RWPE1 (cell line): ENCODE measurements around the gene TAF9B.

Experiments
- CTCF ChIA-PET: fragments of 350-600 bp; sonication (Branson Sonifier 250); formaldehyde crosslinking; extraction: SDS; loops from one replicate; lab custom pipeline; 2021; lab: Yijun Ruan, JAX
- POLR2A ChIA-PET: fragments of 400-600 bp; formaldehyde crosslinking; extraction: SDS; loops from one replicate; lab custom pipeline; 2020; ENCODE audit warnings: antibody characterized with exemption; ENCODE audit not compliant: low non-redundant PET; lab: Yijun Ruan, JAX
- DNase-seq: peaks from one replicate; pipeline ENCODE4 v3.0.0; 2012; ENCODE audit warnings: low spot score
- H3K27ac ChIP-seq: fragments of 450-650 bp; 2 replicates; pipeline ENCODE4 v1.5.1; 2017
- TF ChIP-seq, protein P1 (sequence below): fragments of 450-650 bp; conservative IDR thresholded peaks from 2 replicates; pipeline ENCODE4 v1.5.1; 2017; ENCODE audit warnings: low read depth, mild to moderate bottlenecking

The TAF9B gene

DNA sequence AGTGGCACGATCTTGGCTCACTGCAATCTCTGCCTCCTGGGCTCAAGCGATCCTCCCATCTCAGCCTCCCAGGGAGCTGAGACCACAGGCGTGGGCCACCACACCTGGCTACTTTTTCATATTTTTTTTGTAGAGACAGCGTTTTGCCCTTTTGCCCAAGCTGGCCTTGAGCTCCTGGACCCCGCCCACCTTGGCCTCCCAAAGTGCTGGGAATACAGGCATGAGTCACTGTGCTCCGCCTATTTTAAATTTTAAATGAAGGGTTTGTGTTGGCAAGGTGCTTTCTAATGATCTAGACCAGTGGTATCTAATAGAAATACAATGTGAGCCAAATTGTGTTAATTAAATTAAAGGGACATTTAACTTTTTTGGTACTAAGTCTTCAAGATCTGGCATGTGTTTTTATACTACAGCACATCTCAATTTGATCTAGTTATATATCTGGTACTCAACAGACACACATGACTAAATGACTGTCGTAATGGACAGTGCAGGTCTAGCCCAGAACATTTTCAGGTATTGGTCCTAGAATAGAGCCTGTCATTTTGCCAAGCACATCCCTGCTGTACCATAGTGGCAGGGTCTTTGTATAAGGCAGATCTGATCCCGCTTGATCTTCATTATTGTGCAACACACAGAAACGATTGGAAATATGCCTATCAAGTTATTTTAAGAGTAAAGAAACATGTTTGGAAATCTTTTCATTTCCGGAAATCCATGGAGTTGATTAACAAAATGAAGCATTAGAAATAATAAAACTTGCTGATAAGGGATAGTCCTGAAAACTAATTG lies 28.1 kb downstream of the TAF9B start:
- no peak overlapping the region for H3K27ac ChIP-seq
- CTCF ChIA-PET: interaction anchor here (0.7 kb wide), 1 partner anchor 19 kb away, joined by 3 read pairs; no protein-coding TSS in a partner anchor
- no peak for DNase-seq
- TF ChIP-seq, protein P1, sequence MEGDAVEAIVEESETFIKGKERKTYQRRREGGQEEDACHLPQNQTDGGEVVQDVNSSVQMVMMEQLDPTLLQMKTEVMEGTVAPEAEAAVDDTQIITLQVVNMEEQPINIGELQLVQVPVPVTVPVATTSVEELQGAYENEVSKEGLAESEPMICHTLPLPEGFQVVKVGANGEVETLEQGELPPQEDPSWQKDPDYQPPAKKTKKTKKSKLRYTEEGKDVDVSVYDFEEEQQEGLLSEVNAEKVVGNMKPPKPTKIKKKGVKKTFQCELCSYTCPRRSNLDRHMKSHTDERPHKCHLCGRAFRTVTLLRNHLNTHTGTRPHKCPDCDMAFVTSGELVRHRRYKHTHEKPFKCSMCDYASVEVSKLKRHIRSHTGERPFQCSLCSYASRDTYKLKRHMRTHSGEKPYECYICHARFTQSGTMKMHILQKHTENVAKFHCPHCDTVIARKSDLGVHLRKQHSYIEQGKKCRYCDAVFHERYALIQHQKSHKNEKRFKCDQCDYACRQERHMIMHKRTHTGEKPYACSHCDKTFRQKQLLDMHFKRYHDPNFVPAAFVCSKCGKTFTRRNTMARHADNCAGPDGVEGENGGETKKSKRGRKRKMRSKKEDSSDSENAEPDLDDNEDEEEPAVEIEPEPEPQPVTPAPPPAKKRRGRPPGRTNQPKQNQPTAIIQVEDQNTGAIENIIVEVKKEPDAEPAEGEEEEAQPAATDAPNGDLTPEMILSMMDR: no peak
- POLR2A ChIA-PET: no interaction called here

- ChIA-PET POLR2A (no interaction called here), CTCF (no interaction called here)
- TF ChIP-seq, protein P1: no peak
- no peak for DNase-seq
- H3K27ac ChIP-seq: no peak overlapping the region
Measured at GRCh38 chrX:78109458-78109857, 30.0 kb downstream of the TAF9B start.

GRCh38 chrX:78106651-78106986 lies 32.8 kb downstream of the TAF9B start:
- TF ChIP-seq, protein P1: no peak
- CTCF ChIA-PET: no interaction called here
- H3K27ac ChIP-seq: no peak overlapping the region
- POLR2A ChIA-PET: no interaction called here
- no peak for DNase-seq

DNA sequence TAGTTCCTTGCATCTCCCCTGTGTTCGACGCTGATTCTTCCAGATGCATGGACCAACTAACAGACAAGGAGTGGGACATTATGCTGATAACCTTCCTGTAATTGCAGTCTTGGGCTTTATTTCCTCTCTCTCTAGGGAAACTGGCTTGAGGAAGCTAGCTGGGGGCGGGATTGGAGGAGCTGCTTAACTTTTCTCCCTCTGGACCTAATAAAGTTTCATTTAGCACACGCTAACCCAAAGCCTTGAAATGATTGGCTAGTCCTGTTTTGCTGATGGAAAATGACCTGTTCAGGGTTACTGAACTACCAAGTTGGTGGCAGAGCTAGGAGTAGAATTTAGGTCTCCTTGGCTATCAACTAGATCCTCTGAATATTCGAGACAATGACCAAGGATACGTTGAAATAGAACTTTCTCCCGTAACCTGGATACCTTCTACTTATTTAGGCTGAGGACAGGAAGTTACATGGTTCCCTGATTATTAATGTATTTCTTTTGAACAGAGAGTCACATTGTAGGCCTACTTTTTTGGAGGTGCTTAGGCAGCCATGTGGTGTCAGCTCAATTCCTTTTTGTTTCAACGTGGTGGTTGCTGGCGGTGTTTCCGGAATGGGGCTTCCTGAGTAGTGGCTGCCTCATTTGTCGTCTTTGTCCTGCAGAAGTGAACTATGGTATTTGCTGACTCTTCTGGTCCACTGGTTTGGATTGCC lies 33.4 kb downstream of the TAF9B start:
- POLR2A ChIA-PET: no interaction called here
- no peak overlapping the region for H3K27ac ChIP-seq

DNA sequence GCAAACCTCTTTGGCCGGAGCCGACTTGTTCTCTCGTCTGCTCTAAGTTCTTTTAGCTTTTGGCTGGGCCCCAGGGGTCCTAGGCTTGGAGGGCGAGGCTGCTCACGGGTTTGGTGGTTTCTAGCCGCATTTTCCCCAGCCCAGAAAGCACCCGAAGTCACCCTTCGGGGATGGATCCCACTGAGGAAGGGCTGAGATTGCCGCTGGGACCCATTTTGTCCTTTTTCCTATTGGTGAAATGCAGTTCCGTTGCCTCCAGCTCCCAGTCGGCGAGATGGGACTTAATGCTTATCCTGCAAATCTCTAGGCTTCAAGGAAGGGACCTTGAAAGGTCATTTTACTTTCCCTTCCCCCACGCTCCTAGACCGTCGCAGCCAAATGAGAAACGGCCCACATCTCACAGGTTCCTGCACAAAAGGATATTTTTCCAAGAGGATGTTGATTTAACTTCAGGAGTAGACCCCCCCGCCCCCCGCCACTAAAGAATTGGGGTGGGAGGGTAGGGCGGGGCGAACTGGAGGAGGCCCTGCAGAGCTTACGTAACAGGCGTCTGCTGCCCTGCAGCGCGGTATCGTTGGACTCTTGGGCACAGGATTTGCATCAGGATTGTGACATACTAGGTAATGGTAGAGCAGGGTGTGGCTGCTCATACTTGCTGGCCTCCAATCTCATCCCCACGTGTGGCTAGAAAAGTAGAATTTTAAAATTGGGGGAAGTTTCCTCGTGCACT lies 34.8 kb downstream of the TAF9B start:
- peak overlapping the region; percentile 92 for H3K27ac ChIP-seq

More for the DNA sequence above, 33.4 kb downstream of the TAF9B start:
- CTCF ChIA-PET: no interaction called here
- TF ChIP-seq, protein P1: no peak
- no peak for DNase-seq

More for the DNA sequence above, 34.8 kb downstream of the TAF9B start:
- ChIA-PET POLR2A (no interaction called here), CTCF (no interaction called here)
- DNase-seq: peak; percentile 33
- TF ChIP-seq, protein P1: no peak
